Activated naive CD4-positive, alpha-beta T cell treated with anti-CD3 and anti-CD28 coated beads, Interleukin-2, amount 10 ng/mL, durations not matched to agents 5 hours and 36 hours (primary cell): ENCODE results near the gene DPEP2. TPM values are rescaled to one million over a fixed set of nuclear protein-coding genes. Genes with fewer than 3 reads are reported as not detected.

Source experiments
- total RNA-seq, 2 experiments: library from RNA; stranded (reverse); gene quantifications; one replicate each; pipeline ENCODE4 v1.2.3, GENCODE V29; 2021

The DPEP2 gene
- total RNA-seq = 10 to 100 TPM; 12.0 to 12.9 TPM

GRCh38 chr16:67998779-67999688 lies at the start of gene DPEP2:
TSS of gene DPEP2 (minus strand) at chr16:67999484. CDS start at chr16:67993212, 6,272 bp downstream.

DNA sequence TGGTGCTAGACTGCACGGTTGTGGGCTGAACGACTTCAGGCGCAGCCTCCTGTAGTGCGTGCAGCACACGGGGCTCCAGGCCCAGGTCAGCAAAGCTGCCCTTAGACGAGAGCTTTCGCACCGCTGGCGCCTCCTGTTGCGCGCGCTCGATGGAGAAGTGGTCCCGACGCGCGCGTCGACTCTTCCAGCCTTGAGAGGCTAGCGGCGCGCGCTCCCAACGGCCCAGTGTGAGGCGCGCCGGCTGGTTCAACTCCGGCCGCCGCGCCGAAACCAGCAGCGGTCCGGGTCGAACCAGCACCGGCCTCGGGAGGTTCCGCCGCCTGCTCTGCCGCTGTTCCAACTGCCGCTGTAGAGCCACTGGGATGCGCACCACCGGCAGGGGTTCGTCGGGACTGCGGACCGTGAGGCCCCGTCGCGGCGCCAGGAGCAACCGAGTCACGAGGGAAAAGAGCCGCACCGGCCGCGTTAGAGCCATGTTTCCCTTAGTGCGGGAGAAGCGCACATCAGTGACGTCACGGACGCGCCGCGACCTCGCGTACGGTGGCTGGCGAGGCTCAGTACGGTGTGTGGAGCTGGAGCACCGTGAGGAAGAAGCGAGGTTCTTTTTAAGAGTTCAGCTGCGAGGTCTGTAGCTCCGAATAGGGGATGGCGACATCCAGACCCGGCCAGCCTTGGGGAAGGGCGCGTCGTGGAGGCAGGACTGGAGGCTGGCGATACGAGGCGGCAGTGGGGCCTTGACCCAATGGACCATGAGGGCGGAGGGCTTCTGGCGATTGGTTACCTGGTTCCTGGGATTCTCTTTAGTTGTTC lies 23.6 kb upstream of the DPEP2 start, which contains the start of the genes DDX28 and DUS2:
TSS of gene DDX28 (minus strand) at position 505 of the 810 bp plus-strand sequence. CDS start at position 475, 30 bp downstream.
TSS of gene DUS2 (plus strand) at position 557 of the 810 bp plus-strand sequence. CDS start 14,740 bp downstream, outside the sequence.

DNA sequence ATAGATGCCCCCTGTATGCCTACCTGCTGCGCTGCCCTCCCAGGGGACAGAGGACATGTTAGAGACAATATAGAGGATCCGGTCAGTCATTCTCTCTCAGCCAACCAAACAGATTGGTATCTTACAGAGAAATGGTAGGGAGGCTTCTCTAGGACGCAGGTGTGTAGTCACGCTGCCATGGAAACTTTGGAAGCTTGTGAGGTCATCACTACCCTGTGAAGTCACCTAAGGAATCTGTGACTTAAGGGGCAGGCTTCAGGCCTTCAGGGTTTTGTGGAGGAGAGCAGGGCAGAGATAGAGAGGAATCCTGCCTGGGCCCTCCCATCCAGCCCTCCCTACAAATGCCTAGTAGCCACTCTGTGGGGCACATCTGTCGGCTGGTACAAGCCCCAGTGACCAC lies 16.4 kb upstream of the DPEP2 start, which contains the start of gene DPEP2NB:
TSS of gene DPEP2NB (minus strand) at position 231 of the 400 bp plus-strand sequence. CDS start at position 90, 141 bp downstream.

GRCh38 chr16:67979955-67980678 lies 19.2 kb downstream of the DPEP2 start, which contains the start of gene DPEP3:
TSS of gene DPEP3 (minus strand) at chr16:67980499. CDS start at chr16:67980380, 119 bp downstream.

DNA sequence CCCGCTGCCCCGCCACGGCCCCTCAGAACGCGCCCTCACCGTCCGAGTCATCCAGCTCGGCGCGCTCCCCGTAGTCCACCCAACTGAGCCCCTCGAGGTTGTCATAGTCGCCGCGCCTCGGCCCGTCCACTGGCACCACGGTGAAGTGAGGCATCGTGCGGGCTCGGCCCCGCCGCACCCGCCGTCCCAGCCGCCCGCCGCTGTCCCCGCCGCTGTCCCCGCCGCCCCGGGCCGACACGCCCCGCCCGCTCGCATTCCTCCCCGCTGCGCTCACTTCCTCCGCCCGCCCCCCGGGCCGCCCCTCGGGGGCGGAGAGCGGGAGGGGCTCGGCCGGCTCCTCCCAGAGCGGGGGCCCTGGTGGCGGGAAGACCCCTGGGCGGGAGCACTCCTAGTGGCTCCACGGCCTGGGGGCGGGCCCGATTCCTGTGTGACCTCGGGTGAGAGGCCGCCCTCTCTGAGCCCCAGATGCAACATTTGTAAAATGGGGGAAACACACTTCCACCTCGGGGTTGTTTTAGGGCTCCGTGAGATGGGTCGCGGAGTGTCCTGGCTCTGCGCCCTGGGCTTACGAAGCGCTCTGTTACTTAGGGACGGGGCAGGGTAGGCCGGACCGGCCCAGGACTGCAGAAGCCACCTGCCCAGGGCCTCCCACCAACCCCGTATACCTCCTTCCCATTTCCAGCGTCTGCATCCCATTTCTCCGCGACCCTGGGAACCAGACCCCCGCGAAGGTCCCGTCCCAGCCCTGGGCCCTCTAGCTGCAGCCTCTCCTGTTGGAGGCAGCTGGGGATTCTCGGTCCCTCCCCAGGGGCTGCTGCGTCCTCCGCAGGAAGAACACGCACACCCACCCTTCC lies 30.7 kb downstream of the DPEP2 start, which contains the start of gene SLC12A4:
TSS of gene SLC12A4 (minus strand) at position 238 of the 854 bp plus-strand sequence. CDS start at position 154, 84 bp downstream.

DNA sequence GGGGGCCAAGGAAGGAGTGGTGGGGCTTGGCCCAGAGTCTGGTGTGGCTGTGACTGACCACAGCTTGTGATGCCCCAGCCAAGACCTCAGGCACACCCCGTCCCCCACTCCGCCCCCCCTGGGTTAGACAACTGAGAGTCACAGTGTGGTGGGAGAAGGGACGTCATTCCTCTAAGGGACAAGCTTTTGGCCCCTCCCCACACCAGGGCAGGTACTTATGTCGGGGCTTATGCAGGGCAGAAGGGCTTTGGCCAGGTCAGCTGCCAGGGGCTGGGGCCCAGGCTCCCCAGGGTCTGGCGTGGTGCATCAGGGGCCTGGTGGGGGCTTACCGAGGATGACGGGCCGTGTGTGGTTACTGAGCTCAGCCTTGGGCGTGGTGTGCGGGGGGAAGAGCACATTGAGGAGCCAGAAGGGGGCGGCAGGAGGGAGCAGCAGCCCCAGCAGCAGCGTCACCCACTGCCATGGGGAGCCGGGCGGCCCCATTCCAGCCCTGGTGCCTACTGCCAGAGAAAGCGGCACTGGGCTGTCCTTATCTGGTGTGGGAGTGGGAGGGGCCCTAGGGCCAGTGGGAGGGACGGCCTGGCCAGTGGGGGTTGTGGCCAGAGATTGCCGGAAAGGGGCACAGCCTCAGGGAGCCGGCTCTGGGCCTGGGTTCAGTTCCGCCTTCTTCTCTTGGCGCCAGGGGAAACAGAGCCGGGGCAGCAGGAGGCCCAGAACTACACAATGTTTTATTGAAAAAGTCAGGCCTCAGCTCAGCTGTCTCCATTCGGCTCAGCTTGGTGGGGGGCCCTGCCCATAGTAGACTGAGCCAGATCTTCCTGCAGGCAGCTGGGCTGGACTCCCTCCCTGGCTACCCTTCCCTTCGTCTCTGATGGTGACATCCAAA lies 55.4 kb downstream of the DPEP2 start, which contains the start of gene LCAT:
TSS of gene LCAT (minus strand) at position 502 of the 886 bp plus-strand sequence. CDS start at position 483, 19 bp downstream.

Other genes with a start within 250 kb of the DPEP2 start
- 10 to 100 TPM; 24.3 to 28.0 TPM for gene RANBP10, start 192.9 kb downstream of the DPEP2 start, total RNA-seq
- under 1 TPM; 0.35 to 0.51 TPM for gene TSNAXIP1, start 192.6 kb downstream of the DPEP2 start, total RNA-seq
- 10 to 100 TPM; 42.1 to 42.6 TPM for gene THAP11, start 157.2 kb downstream of the DPEP2 start, total RNA-seq
- 100 to 1,000 TPM in 1 of 2 experiments, 10 to 100 TPM in 1; 99.1 to 101 TPM for gene NUTF2, start 152.6 kb downstream of the DPEP2 start, total RNA-seq
- 10 to 100 TPM; 55.1 to 62.1 TPM for gene CENPT, start 151.8 kb downstream of the DPEP2 start, total RNA-seq
- 100 to 1,000 TPM in 1 of 2 experiments, 10 to 100 TPM in 1; 95.0 to 104 TPM for gene EDC4, start 126.4 kb downstream of the DPEP2 start, total RNA-seq
- gene NRN1L, start 114.6 kb downstream of the DPEP2 start, total RNA-seq = 1 to 10 TPM; 1.3 to 2.0 TPM
- gene PSKH1, start 106.2 kb downstream of the DPEP2 start, total RNA-seq = 10 to 100 TPM; 19.8 to 22.2 TPM
- gene CTRL, start 67.6 kb downstream of the DPEP2 start, total RNA-seq = 1 to 10 TPM; 5.5 to 6.1 TPM
- gene PSMB10, start 62.6 kb downstream of the DPEP2 start, total RNA-seq = 100 to 1,000 TPM; 247 to 259 TPM
- gene LCAT, start 55.4 kb downstream of the DPEP2 start, total RNA-seq = 10 to 100 TPM; 14.6 to 15.1 TPM
- 10 to 100 TPM; 31.3 to 32.2 TPM for gene SLC12A4, start 30.8 kb downstream of the DPEP2 start, total RNA-seq
- under 1 TPM in 1 of 2 experiments, not detected in 1; 0.14 TPM for gene DPEP3, start 19.0 kb downstream of the DPEP2 start, total RNA-seq
- not detected for gene DPEP2NB, start 16.4 kb upstream of the DPEP2 start, total RNA-seq
- 10 to 100 TPM; 14.6 to 16.3 TPM for gene DDX28, start 23.7 kb upstream of the DPEP2 start, total RNA-seq
- gene DUS2, start 23.8 kb upstream of the DPEP2 start, total RNA-seq = 10 to 100 TPM; 18.9 to 20.8 TPM
- gene NFATC3, start 85.9 kb upstream of the DPEP2 start, total RNA-seq = 100 to 1,000 TPM; 116 to 117 TPM
- gene ESRP2, start 236.6 kb upstream of the DPEP2 start, total RNA-seq = under 1 TPM in 1 of 2 experiments, not detected in 1; 0.07 TPM
- gene PLA2G15, start 245.9 kb upstream of the DPEP2 start, total RNA-seq = 1 to 10 TPM; 8.8 to 9.2 TPM